KMS-11 (cell line): ENCODE measurements around the gene RAPSN.
"Not testable (repeated sequence)": the region's sequence is repeated elsewhere in the genome, so short reads cannot be mapped to it uniquely, and the experiment has no call there.

ENCODE experiments used
- H2AFZ ChIP-seq: fragments of 200-600 bp; sonication (generic); 2 replicates; pipeline ENCODE4 v1.6.1; 2016; ENCODE audit warnings: antibody characterized with exemption, mixed run types, low read depth
- H3K27ac ChIP-seq: fragments of 200-600 bp; sonication (generic); 2 replicates; pipeline ENCODE4 v1.6.1; 2016; ENCODE audit warnings: mild to moderate bottlenecking, mixed run types
- H3K27me3 ChIP-seq: fragments of 200-600 bp; sonication (generic); 2 replicates; pipeline ENCODE4 v1.6.1; 2017; ENCODE audit warnings: mild to moderate bottlenecking, low read depth, mixed run types, moderate library complexity; ENCODE audit not compliant: insufficient read depth
- H3K36me3 ChIP-seq: fragments of 200-600 bp; sonication (generic); 2 replicates; pipeline ENCODE4 v1.6.1; 2017; ENCODE audit warnings: mild to moderate bottlenecking, mixed run types; ENCODE audit not compliant: insufficient read depth
- H3K4me1 ChIP-seq: fragments of 200-600 bp; sonication (generic); 2 replicates; pipeline ENCODE4 v1.6.1; 2016; ENCODE audit warnings: mild to moderate bottlenecking, low read depth, mixed run types; ENCODE audit not compliant: poor library complexity, severe bottlenecking
- H3K4me2 ChIP-seq: fragments of 200-600 bp; sonication (generic); 2 replicates; pipeline ENCODE4 v1.7.0; 2016; ENCODE audit warnings: mild to moderate bottlenecking, mixed run types
- H3K4me3 ChIP-seq: fragments of 200-600 bp; sonication (generic); IDR thresholded peaks from 2 replicates; pipeline ENCODE4 v1.6.1; 2017; ENCODE audit warnings: low read depth, low read length, mixed read lengths; ENCODE audit not compliant: insufficient read depth
- H3K79me2 ChIP-seq: fragments of 200-600 bp; sonication (generic); 2 replicates; pipeline ENCODE4 v1.6.1; 2016; ENCODE audit warnings: low read depth, mixed run types; ENCODE audit not compliant: insufficient read depth
- H3K9ac ChIP-seq: fragments of 200-600 bp; sonication (generic); 2 replicates; pipeline ENCODE4 v1.6.1; 2016; ENCODE audit warnings: mild to moderate bottlenecking, mixed run types
- H4K20me1 ChIP-seq: fragments of 200-600 bp; sonication (generic); 2 replicates; pipeline ENCODE4 v1.6.1; 2016; ENCODE audit warnings: mild to moderate bottlenecking, mixed run types; ENCODE audit not compliant: insufficient read depth
- CTCF ChIP-seq: fragments of 200-600 bp; sonication (generic); conservative IDR thresholded peaks from 2 replicates; pipeline ENCODE4 v1.6.1; 2017; ENCODE audit warnings: low read depth, mild to moderate bottlenecking, antibody characterized with exemption, low read length, moderate library complexity, mixed read lengths

The RAPSN gene

GRCh38 chr11:47454258-47454671 is 5.3 kb upstream of the RAPSN start:
- TF ChIP-seq CTCF, result peak; percentile 71
- H2AFZ ChIP-seq, H3K4me3 ChIP-seq, H3K9ac ChIP-seq, H3K4me2 ChIP-seq, H3K36me3 ChIP-seq, H4K20me1 ChIP-seq, H3K27ac ChIP-seq, H3K27me3 ChIP-seq, H3K79me2 ChIP-seq: not testable (repeated sequence)
- H3K4me1 ChIP-seq, result peaks cover 16% of the 10 kb centered on the region

DNA sequence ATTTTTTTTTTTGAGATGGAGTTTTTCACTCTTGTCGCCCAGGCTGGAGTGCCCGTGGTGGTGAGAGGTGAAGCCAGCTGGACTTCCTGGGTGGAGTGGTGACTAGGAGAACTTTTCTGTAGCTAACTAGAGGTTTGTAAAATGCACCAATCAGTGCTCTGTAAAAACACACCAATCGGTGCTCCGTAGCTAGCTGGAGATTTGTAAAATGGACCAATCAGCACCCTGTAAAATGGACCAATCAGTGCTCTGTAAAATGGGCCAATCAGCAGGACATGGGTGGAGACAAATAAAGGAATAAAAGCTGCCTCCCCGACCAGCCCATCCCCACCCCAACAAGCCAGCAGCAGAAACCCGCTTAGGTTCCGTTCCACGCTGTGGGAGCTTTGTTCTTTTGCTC is 4.4 kb upstream of the RAPSN start:
- H2AFZ ChIP-seq, result no peak overlapping the region

GRCh38 chr11:47451990-47452389 is 3.1 kb upstream of the RAPSN start:
- H3K27me3 ChIP-seq, result no peaks in the 10 kb centered on the region
- H3K4me2 ChIP-seq, result no peak overlapping the region

More for the DNA sequence above, 4.4 kb upstream of the RAPSN start:
- no peaks in the 10 kb centered on the region for H3K79me2 ChIP-seq
- peaks cover 16% of the 10 kb centered on the region for H3K4me1 ChIP-seq
- no peaks in the 10 kb centered on the region for H4K20me1 ChIP-seq
- no peak for TF ChIP-seq CTCF
- no peak overlapping the region for H3K9ac ChIP-seq
- H3K27ac ChIP-seq, result no peak overlapping the region
- H3K4me3 ChIP-seq, result no peak overlapping the region
- no peaks in the 10 kb centered on the region for H3K27me3 ChIP-seq
- no peaks in the 10 kb centered on the region for H3K36me3 ChIP-seq
- H3K4me2 ChIP-seq, result no peak overlapping the region

DNA sequence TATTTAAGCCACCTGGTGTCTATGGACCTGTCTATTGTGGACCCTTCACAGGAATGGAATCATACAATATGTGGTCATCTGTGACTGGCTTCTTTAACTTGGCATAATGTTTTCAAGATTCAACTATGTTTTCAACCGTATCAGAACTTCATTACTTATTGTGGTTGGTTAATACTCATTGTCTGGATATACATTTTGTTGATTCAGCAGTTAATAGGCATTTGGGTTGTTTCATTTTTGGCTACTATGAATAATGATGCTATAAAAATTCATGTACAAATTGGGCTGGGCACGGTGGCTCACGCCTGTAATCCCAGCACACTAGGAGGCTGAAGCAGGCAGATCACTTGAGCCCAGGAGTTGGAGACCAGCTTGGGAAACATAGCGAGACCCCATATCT is 2.5 kb upstream of the RAPSN start:
- Histone ChIP-seq H3K79me2 (no peaks in the 10 kb centered on the region), H3K27ac (no peak overlapping the region)

More at GRCh38 chr11:47451990-47452389, 3.1 kb upstream of the RAPSN start:
- H3K36me3 ChIP-seq, result no peaks in the 10 kb centered on the region
- no peak overlapping the region for H3K9ac ChIP-seq
- no peak overlapping the region for H2AFZ ChIP-seq
- no peaks in the 10 kb centered on the region for H3K79me2 ChIP-seq
- H4K20me1 ChIP-seq, result no peaks in the 10 kb centered on the region
- no peak for TF ChIP-seq CTCF
- peaks cover 16% of the 10 kb centered on the region for H3K4me1 ChIP-seq
- H3K27ac ChIP-seq, result no peak overlapping the region
- no peak overlapping the region for H3K4me3 ChIP-seq

More for the DNA sequence above, 2.5 kb upstream of the RAPSN start:
- Histone ChIP-seq H3K27me3 (no peaks in the 10 kb centered on the region), H3K9ac (no peak overlapping the region), H4K20me1 (no peaks in the 10 kb centered on the region), H3K4me2 (no peak overlapping the region), H3K4me1 (peaks cover 16% of the 10 kb centered on the region), H2AFZ (no peak overlapping the region), H3K36me3 (no peaks in the 10 kb centered on the region), H3K4me3 (no peak overlapping the region)
- no peak for TF ChIP-seq CTCF
